A549 (cell line): ENCODE results near the gene ZNF789. TPM values are rescaled to one million over a fixed set of nuclear protein-coding genes. Genes with fewer than 3 reads are reported as not detected.

ENCODE experiments used
- ATAC-seq, 2 experiments: fragments of 200-7000 bp in 1 of 2; fragments of >200 bp in 1 of 2; cut with Nextera tagmentation in 1 of 2; cut with Tn5 transposase in 1 of 2; 3 replicates each; pipeline versions ENCODE4 v1.8.0 to v1.9.1; 2018 to 2020; ENCODE audit warnings: mild to moderate bottlenecking in 1 of 2, moderate library complexity in 1 of 2
- CTCF ChIA-PET: fragments of 300-600 bp; sonication (Branson Sonifier 250); formaldehyde crosslinking; extraction: SDS; loops from one replicate; lab custom pipeline; 2021; ENCODE audit warnings: antibody characterized with exemption, inconsistent platforms; lab: Yijun Ruan, JAX
- POLR2A ChIA-PET: fragments of 350-600 bp; formaldehyde crosslinking; extraction: SDS; loops from one replicate; lab custom pipeline; 2021; ENCODE audit warnings: antibody characterized with exemption, inconsistent platforms; lab: Yijun Ruan, JAX
- DNase-seq, 2 experiments: peaks; one replicate each; pipeline versions ENCODE4 v3.0.0 to v3.0.0-alpha.2; 2011 to 2016; ENCODE audit warnings: low read depth in 1 of 2, low spot score in 1 of 2
- FAIRE-seq: peaks from 2 replicates; lab custom pipeline; 2011; peaks lifted over from hg19 to GRCh38; lab: Jason Lieb, UNC
- H3K27ac ChIP-seq, 2 experiments: fragments of >200 bp; sonication (Bioruptor Twin); formaldehyde crosslinking; 3 replicates each; pipeline ENCODE4 v1.5.1; 2016 to 2017
- H3K4me1 ChIP-seq: fragments of >200 bp; sonication (Bioruptor Twin); formaldehyde crosslinking; 3 replicates; pipeline ENCODE4 v1.6.1; 2016
- H3K4me2 ChIP-seq: fragments of >200 bp; sonication (Bioruptor Twin); formaldehyde crosslinking; 3 replicates; pipeline ENCODE4 v1.6.1; 2016
- H3K4me3 ChIP-seq: fragments of >200 bp; sonication (Bioruptor Twin); formaldehyde crosslinking; 3 replicates; pipeline ENCODE4 v1.5.1; 2016
- H3K9me3 ChIP-seq: fragments of >200 bp; sonication (Bioruptor Twin); formaldehyde crosslinking; 3 replicates; pipeline ENCODE4 v1.6.1; 2016
- CEBPB ChIP-seq, 2 experiments: fragments of >200 bp in 1 of 2; sonication (Bioruptor Twin) in 1 of 2; formaldehyde crosslinking in 1 of 2; IDR thresholded peaks; 2 replicates each; pipeline ENCODE4 v1.6.1; 2012 to 2016
- GATA3 ChIP-seq: IDR thresholded peaks from 2 replicates; pipeline ENCODE4 v1.6.1; 2012; ENCODE audit warnings: borderline replicate concordance
- HDAC2 ChIP-seq: fragments of 200-600 bp; sonication (generic); IDR thresholded peaks from 2 replicates; pipeline ENCODE4 v1.6.1; 2016
- HEYL ChIP-seq: fragments of 250-450 bp; sonication (Bioruptor Pico); IDR thresholded peaks from 2 replicates; pipeline ENCODE4 v1.8.0; 2021; ENCODE audit warnings: mild to moderate bottlenecking, moderate library complexity
- HOXB13 ChIP-seq: fragments of 250-450 bp; sonication (Bioruptor Pico); IDR thresholded peaks from 2 replicates; pipeline ENCODE4 v1.5.0; 2020; ENCODE audit warnings: low read depth, mild to moderate bottlenecking, moderate library complexity
- JUNB ChIP-seq: fragments of >200 bp; sonication (Bioruptor Twin); formaldehyde crosslinking; IDR thresholded peaks from 2 replicates; pipeline ENCODE4 v1.6.1; 2016
- MAFK ChIP-seq: fragments of 450-650 bp; IDR thresholded peaks from 2 replicates; pipeline ENCODE4 v1.6.1; 2014; ENCODE audit not compliant: partially characterized antibody
- MAZ ChIP-seq: fragments of 150-350 bp; IDR thresholded peaks from 2 replicates; pipeline ENCODE4 v1.6.1; 2014; ENCODE audit warnings: antibody characterized with exemption, low read depth, low read length, borderline replicate concordance
- MYC ChIP-seq: IDR thresholded peaks from 2 replicates; pipeline ENCODE4 v1.6.1; 2012; ENCODE audit warnings: mild to moderate bottlenecking, inconsistent platforms, low read length, improper control_type of control experiment, borderline replicate concordance
- NFE2L2 ChIP-seq: fragments of 150-350 bp; conservative IDR thresholded peaks from 2 replicates; pipeline ENCODE4 v1.6.1; 2014; ENCODE audit warnings: low read length
- NR3C1 ChIP-seq: fragments of >200 bp; sonication (Bioruptor Twin); formaldehyde crosslinking; IDR thresholded peaks from 3 replicates; pipeline ENCODE4 v1.6.1; 2017
- RAD21 ChIP-seq, 2 experiments: fragments of >200 bp in 1 of 2; sonication (Bioruptor Twin) in 1 of 2; formaldehyde crosslinking in 1 of 2; IDR thresholded peaks in 1 of 2; conservative IDR thresholded peaks in 1 of 2; 2 replicates in 1 of 2; 3 replicates in 1 of 2; pipeline ENCODE4 v1.6.1; 2012 to 2018; ENCODE audit warnings: inconsistent platforms in 1 of 2
- RFX5 ChIP-seq: fragments of 450-650 bp; IDR thresholded peaks from 2 replicates; pipeline ENCODE4 v1.7.1; 2014; ENCODE audit warnings: antibody characterized with exemption, mild to moderate bottlenecking, moderate library complexity
- RNF2 ChIP-seq: fragments of 200-600 bp; sonication (generic); IDR thresholded peaks from 2 replicates; pipeline ENCODE4 v1.6.1; 2016; ENCODE audit warnings: low read depth, mild to moderate bottlenecking, antibody characterized with exemption, moderate library complexity, borderline replicate concordance
- SMC3 ChIP-seq: fragments of >200 bp; sonication (Bioruptor Twin); formaldehyde crosslinking; IDR thresholded peaks from 3 replicates; pipeline ENCODE4 v1.6.1; 2018; ENCODE audit warnings: inconsistent platforms
- WGBS: methylation state at CpG from one replicate; pipeline ENCODE4 v1.1.6; 2017; ENCODE audit errors: missing lambda C conversion rate; 5-methylcytosine and 5-hydroxymethylcytosine counted together
- polyA plus RNA-seq, 4 experiments: library from polyadenylated mRNA; depleted of rRNA in 3 of 4; stranded (reverse); fragments of >200 nt; fragmentation: RNase III in 1 of 4; extraction: RNeasy Plus Mini Kit Qiagen cat#74134 plus additional on column Dnase treatment in 1 of 4; gene quantifications; 2 replicates in 3 of 4; 3 replicates in 1 of 4; pipeline ENCODE4 v1.2.3, GENCODE V29; 2011 to 2017
- TF ChIP-seq, protein P1 (sequence below): fragments of >200 bp; sonication (Bioruptor Twin); formaldehyde crosslinking; IDR thresholded peaks from 3 replicates; pipeline ENCODE4 v1.5.1; 2016
- TF ChIP-seq, protein P2 (sequence below): fragments of 450-650 bp; IDR thresholded peaks from 2 replicates; pipeline ENCODE4 v1.6.1; 2014; ENCODE audit warnings: antibody characterized with exemption
- TF ChIP-seq, protein P3 (sequence below): IDR thresholded peaks from 2 replicates; pipeline ENCODE4 v1.6.1; 2012
- TF ChIP-seq, protein P4 (sequence below): fragments of 200-600 bp; sonication (generic); IDR thresholded peaks from 2 replicates; pipeline ENCODE4 v1.6.1; 2016; ENCODE audit warnings: antibody characterized with exemption, mild to moderate bottlenecking, moderate library complexity
- TF ChIP-seq, protein P5 (sequence below): fragments of 250-450 bp; sonication (Bioruptor Pico); IDR thresholded peaks from 2 replicates; pipeline ENCODE4 v1.5.0; 2021; ENCODE audit warnings: mild to moderate bottlenecking, moderate library complexity, borderline replicate concordance

ZNF789 gene
- polyA plus RNA-seq, 2 of the 4 experiments (the other 2 are of a cell fraction), result 7.5 to 11.6 TPM

DNA sequence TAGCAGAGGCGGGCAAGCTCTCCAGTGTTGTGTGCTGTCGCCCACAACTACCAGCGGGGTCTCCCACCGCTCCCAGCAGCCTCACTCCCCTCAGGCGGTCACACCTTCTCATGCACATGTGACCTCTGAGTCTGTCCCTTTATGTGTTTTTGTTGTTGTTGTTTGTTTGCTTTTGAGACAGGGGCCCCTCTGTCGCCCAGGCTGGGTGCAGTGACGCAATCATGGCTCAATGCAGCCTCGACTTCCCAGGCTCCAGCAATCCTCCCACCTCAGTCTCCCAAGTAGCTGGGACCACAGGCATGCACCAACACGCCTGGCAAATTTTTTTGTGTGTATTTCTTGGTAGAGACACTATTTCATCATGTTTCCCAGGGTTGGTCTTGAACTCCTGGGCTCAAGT, 32.5 kb upstream of the ZNF789 start:
- ChIA-PET CTCF (interaction anchor here (1.6 to 5.0 kb wide), 2 partner anchors 9 to 12 kb away, joined by 3 to 24 read pairs; no protein-coding TSS in a partner anchor), POLR2A (no interaction called here)
- FAIRE-seq (no peak), ATAC-seq (no peak), DNase-seq (no peak)
- H3K4me3 ChIP-seq, result peak overlapping the region; percentile 86
- WGBS, result 82% methylated on average over 9 of the region's 9 CpGs
- peak overlapping the region; percentile 88 for H3K4me2 ChIP-seq
- no peaks in the 10 kb centered on the region for H3K9me3 ChIP-seq
- no peak for TF ChIP-seq MAZ
- TF ChIP-seq RNF2, result no peak
- TF ChIP-seq SMC3, result no peak
- TF ChIP-seq, protein P1, sequence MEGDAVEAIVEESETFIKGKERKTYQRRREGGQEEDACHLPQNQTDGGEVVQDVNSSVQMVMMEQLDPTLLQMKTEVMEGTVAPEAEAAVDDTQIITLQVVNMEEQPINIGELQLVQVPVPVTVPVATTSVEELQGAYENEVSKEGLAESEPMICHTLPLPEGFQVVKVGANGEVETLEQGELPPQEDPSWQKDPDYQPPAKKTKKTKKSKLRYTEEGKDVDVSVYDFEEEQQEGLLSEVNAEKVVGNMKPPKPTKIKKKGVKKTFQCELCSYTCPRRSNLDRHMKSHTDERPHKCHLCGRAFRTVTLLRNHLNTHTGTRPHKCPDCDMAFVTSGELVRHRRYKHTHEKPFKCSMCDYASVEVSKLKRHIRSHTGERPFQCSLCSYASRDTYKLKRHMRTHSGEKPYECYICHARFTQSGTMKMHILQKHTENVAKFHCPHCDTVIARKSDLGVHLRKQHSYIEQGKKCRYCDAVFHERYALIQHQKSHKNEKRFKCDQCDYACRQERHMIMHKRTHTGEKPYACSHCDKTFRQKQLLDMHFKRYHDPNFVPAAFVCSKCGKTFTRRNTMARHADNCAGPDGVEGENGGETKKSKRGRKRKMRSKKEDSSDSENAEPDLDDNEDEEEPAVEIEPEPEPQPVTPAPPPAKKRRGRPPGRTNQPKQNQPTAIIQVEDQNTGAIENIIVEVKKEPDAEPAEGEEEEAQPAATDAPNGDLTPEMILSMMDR, result no peak
- peak in 1 of 2 experiments; percentile 50; a peak in 2 of 4 replicates for TF ChIP-seq CEBPB (IDR thresholded peaks at IDR 0.05)
- peaks cover 18% of the 10 kb centered on the region; the same call in 2 of the 3 replicates for H3K4me1 ChIP-seq
- H3K27ac ChIP-seq, result peak overlapping the region in 1 of 2 experiments; percentile 99; a peak in 2 of 6 replicates

DNA sequence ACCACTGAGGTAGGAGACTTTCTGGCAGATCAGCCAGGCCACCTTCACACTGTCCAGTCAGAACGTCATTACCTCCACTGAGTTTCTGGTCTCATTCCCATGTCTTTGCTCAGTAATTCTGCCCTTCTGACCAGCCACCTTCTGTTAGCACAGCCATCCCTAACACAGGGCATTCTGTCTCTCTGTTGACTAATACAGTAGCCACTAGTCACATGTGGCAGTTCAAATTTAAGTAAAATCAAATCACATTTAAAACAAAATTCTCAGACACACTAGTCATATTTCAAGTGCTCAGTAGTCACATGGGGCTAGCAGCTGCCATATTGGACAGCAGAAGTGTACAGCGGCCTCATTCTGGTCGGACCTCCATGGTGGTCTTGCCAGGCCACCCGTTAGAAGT, 26.6 kb upstream of the ZNF789 start:
- FAIRE-seq, result no peak
- no peak overlapping the region for H3K27ac ChIP-seq
- ChIA-PET POLR2A (no interaction called here), CTCF (interaction anchor here (0.6 to 6.9 kb wide), 3 partner anchors 15 to 171 kb away, joined by 3 to 92 read pairs (median 12); partner anchors contain the start of genes ATP5MF and ZSCAN25)
- ATAC-seq, result peak in 1 of 2 experiments; percentile 33; a peak in 2 of 6 replicates
- H3K4me1 ChIP-seq, result no peaks in the 10 kb centered on the region
- H3K4me3 ChIP-seq, result no peak overlapping the region
- TF ChIP-seq, protein P2, sequence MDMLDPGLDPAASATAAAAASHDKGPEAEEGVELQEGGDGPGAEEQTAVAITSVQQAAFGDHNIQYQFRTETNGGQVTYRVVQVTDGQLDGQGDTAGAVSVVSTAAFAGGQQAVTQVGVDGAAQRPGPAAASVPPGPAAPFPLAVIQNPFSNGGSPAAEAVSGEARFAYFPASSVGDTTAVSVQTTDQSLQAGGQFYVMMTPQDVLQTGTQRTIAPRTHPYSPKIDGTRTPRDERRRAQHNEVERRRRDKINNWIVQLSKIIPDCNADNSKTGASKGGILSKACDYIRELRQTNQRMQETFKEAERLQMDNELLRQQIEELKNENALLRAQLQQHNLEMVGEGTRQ, result peak; percentile 23; the same call in 1 of the 2 replicates
- no peak for TF ChIP-seq MAFK
- H3K4me2 ChIP-seq, result no peak overlapping the region
- WGBS, result 85% methylated on average over 4 of the region's 4 CpGs
- DNase-seq, result no peak
- H3K9me3 ChIP-seq, result no peaks in the 10 kb centered on the region

DNA sequence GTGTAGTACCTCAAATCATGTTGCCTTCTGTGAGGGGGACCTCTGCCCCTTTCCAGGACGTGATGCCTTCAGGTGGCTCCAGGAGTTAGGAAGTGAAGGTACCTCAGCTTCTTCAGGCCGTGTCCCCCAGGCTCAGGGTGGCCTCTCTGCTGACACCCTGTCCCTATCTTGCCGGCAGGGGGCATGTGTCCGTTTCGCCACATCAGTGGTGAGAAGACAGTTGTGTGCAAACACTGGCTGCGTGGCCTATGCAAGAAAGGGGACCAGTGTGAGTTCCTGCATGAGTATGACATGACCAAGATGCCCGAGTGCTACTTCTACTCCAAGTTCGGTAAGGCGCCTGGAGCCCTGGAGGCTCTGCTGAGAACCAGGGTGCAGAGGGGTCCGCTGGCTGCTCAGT, 24.7 kb upstream of the ZNF789 start:
- Histone ChIP-seq H3K4me3 (no peak overlapping the region), H3K4me1 (no peaks in the 10 kb centered on the region), H3K27ac (no peak overlapping the region), H3K4me2 (no peak overlapping the region), H3K9me3 (no peaks in the 10 kb centered on the region)
- peak; percentile 80 to 88; a peak in 5 of 6 replicates for ATAC-seq
- 70% methylated on average over 10 of the region's 10 CpGs for WGBS
- CTCF ChIA-PET, result interaction anchor here (0.6 to 6.9 kb wide), 11 partner anchors 9 to 545 kb away, joined by 3 to 92 read pairs (median 4); partner anchors contain the start of genes ATP5MF, CPSF4, PTCD1 and ZSCAN25
- TF ChIP-seq RFX5, result no peak
- no peak for TF ChIP-seq NR3C1
- no peak for TF ChIP-seq MYC
- TF ChIP-seq, protein P3, sequence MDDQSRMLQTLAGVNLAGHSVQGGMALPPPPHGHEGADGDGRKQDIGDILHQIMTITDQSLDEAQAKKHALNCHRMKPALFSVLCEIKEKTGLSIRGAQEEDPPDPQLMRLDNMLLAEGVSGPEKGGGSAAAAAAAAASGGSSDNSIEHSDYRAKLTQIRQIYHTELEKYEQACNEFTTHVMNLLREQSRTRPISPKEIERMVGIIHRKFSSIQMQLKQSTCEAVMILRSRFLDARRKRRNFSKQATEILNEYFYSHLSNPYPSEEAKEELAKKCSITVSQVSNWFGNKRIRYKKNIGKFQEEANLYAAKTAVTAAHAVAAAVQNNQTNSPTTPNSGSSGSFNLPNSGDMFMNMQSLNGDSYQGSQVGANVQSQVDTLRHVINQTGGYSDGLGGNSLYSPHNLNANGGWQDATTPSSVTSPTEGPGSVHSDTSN, result no peak
- TF ChIP-seq, protein P1, result peak; percentile 36
- TF ChIP-seq, protein P4, sequence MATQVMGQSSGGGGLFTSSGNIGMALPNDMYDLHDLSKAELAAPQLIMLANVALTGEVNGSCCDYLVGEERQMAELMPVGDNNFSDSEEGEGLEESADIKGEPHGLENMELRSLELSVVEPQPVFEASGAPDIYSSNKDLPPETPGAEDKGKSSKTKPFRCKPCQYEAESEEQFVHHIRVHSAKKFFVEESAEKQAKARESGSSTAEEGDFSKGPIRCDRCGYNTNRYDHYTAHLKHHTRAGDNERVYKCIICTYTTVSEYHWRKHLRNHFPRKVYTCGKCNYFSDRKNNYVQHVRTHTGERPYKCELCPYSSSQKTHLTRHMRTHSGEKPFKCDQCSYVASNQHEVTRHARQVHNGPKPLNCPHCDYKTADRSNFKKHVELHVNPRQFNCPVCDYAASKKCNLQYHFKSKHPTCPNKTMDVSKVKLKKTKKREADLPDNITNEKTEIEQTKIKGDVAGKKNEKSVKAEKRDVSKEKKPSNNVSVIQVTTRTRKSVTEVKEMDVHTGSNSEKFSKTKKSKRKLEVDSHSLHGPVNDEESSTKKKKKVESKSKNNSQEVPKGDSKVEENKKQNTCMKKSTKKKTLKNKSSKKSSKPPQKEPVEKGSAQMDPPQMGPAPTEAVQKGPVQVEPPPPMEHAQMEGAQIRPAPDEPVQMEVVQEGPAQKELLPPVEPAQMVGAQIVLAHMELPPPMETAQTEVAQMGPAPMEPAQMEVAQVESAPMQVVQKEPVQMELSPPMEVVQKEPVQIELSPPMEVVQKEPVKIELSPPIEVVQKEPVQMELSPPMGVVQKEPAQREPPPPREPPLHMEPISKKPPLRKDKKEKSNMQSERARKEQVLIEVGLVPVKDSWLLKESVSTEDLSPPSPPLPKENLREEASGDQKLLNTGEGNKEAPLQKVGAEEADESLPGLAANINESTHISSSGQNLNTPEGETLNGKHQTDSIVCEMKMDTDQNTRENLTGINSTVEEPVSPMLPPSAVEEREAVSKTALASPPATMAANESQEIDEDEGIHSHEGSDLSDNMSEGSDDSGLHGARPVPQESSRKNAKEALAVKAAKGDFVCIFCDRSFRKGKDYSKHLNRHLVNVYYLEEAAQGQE, result no peak
- TF ChIP-seq GATA3, result no peak
- TF ChIP-seq NFE2L2, result no peak
- TF ChIP-seq HEYL (CRISPR knock-in tag), result no peak
- peak; percentile 23; the same call in 1 of the 3 replicates for TF ChIP-seq SMC3
- no peak for TF ChIP-seq JUNB
- TF ChIP-seq RAD21 (conservative IDR thresholded peaks at IDR 0.05 in 1 of 2, IDR thresholded peaks at IDR 0.05 in 1 of 2), result peak; percentile 27 to 37; a peak in 3 of 5 replicates
- no peak for TF ChIP-seq HOXB13 (CRISPR knock-in tag)
- TF ChIP-seq, protein P5, sequence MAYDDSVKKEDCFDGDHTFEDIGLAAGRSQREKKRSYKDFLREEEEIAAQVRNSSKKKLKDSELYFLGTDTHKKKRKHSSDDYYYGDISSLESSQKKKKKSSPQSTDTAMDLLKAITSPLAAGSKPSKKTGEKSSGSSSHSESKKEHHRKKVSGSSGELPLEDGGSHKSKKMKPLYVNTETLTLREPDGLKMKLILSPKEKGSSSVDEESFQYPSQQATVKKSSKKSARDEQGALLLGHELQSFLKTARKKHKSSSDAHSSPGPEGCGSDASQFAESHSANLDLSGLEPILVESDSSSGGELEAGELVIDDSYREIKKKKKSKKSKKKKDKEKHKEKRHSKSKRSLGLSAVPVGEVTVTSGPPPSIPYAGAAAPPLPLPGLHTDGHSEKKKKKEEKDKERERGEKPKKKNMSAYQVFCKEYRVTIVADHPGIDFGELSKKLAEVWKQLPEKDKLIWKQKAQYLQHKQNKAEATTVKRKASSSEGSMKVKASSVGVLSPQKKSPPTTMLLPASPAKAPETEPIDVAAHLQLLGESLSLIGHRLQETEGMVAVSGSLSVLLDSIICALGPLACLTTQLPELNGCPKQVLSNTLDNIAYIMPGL (CRISPR knock-in tag), result no peak
- no peak for TF ChIP-seq HDAC2
- POLR2A ChIA-PET, result no interaction called here
- peak; percentile 59 to 60 for DNase-seq
- FAIRE-seq, result no peak
